ENCODE measurements around the gene RHOT2.

DNA sequence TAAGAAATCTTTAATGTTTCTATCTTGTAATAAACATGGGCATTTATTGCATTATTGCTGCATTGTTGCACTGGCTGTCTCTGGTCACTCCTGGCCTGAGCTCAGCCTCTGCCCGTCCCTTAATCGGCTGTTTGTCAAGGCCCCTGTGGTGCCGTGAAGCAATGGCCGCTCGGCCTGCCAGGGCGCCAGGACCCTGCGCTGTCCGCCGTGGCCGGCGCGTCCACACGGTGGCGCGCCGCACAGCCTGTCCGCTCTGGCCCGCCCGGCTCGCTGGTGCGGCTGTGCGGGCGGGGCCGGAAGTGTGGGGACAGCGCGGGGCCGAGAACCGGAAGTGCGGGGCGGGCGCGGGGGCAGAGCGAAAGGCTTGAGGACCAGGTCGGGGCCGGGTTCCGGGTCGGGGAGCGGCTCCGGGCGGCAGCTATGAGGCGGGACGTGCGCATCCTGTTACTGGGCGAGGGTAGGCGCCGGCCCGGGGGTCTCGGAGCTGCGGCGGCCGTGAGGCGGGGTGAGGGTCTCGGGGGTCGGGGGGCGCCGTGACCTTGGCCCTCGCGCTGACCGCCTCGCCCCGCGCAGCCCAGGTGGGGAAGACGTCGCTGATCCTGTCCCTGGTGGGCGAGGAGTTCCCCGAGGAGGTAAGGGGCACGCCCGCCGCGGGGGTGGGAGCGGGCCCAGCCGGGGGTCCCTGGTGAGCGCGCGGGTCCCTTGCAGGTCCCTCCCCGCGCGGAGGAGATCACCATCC, at the start of gene RHOT2:
- no peak for TF ChIP-seq MTA2 (IDR thresholded peaks at IDR 0.05; ENCODE audit: low read depth)
- TF ChIP-seq, protein P1, sequence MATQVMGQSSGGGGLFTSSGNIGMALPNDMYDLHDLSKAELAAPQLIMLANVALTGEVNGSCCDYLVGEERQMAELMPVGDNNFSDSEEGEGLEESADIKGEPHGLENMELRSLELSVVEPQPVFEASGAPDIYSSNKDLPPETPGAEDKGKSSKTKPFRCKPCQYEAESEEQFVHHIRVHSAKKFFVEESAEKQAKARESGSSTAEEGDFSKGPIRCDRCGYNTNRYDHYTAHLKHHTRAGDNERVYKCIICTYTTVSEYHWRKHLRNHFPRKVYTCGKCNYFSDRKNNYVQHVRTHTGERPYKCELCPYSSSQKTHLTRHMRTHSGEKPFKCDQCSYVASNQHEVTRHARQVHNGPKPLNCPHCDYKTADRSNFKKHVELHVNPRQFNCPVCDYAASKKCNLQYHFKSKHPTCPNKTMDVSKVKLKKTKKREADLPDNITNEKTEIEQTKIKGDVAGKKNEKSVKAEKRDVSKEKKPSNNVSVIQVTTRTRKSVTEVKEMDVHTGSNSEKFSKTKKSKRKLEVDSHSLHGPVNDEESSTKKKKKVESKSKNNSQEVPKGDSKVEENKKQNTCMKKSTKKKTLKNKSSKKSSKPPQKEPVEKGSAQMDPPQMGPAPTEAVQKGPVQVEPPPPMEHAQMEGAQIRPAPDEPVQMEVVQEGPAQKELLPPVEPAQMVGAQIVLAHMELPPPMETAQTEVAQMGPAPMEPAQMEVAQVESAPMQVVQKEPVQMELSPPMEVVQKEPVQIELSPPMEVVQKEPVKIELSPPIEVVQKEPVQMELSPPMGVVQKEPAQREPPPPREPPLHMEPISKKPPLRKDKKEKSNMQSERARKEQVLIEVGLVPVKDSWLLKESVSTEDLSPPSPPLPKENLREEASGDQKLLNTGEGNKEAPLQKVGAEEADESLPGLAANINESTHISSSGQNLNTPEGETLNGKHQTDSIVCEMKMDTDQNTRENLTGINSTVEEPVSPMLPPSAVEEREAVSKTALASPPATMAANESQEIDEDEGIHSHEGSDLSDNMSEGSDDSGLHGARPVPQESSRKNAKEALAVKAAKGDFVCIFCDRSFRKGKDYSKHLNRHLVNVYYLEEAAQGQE (IDR thresholded peaks at IDR 0.05; ENCODE audit: low read depth, low read length) = no peak
- no peak for TF ChIP-seq ZNF274 (IDR thresholded peaks at IDR 0.05; ENCODE audit: insufficient read depth, insufficient read length)

Data from GM12878 (cell line).